H1 (cell line): ENCODE data around the gene ACTL9. TPM values are rescaled to one million over a fixed set of nuclear protein-coding genes. Genes with fewer than 3 reads are reported as not detected.

Source experiments
- CTCF ChIA-PET: fragments of 300-600 bp; sonication (Branson Sonifier 250); formaldehyde crosslinking; loops from one replicate; lab custom pipeline; 2021; ENCODE audit not compliant: partially characterized antibody; lab: Charles Lee
- POLR2A ChIA-PET: fragments of 300-600 bp; sonication (Branson Sonifier 250); formaldehyde crosslinking; loops from one replicate; lab custom pipeline; 2021; ENCODE audit warnings: inconsistent platforms; ENCODE audit not compliant: partially characterized antibody; lab: Charles Lee
- DNase-seq, 2 experiments: peaks; one replicate each; pipeline versions ENCODE4 v3.0.0 to v3.0.0-alpha.2; 2010 to 2022; ENCODE audit warnings: low spot score in 2 of 2, low read depth in 1 of 2, mixed read lengths in 1 of 2
- FAIRE-seq: peaks from 2 replicates; lab custom pipeline; 2011; peaks lifted over from hg19 to GRCh38; lab: Jason Lieb, UNC
- H2AFZ ChIP-seq: 2 replicates; pipeline ENCODE4 v1.8.1; 2012; ENCODE audit warnings: low read length, inconsistent platforms
- H2AK5ac ChIP-seq: 2 replicates; pipeline ENCODE4 v1.6.1; 2013; ENCODE audit warnings: low read depth, low read length
- H2BK120ac ChIP-seq: replicated peaks from 2 replicates; pipeline ENCODE3; 2013; ENCODE audit warnings: low read depth, low read length, inconsistent platforms
- H2BK12ac ChIP-seq: 2 replicates; pipeline ENCODE4 v1.6.1; 2013; ENCODE audit warnings: low read depth, low read length
- H2BK15ac ChIP-seq: 2 replicates; pipeline ENCODE4 v1.6.1; 2013; ENCODE audit warnings: low read length
- H2BK20ac ChIP-seq: 2 replicates; pipeline ENCODE4 v1.6.1; 2013; ENCODE audit warnings: low read length
- H2BK5ac ChIP-seq: 2 replicates; pipeline ENCODE4 v1.6.1; 2013; ENCODE audit warnings: low read depth, low read length
- H3K14ac ChIP-seq: 2 replicates; pipeline ENCODE4 v1.6.1; 2013; ENCODE audit warnings: inconsistent platforms; ENCODE audit not compliant: insufficient read length
- H3K18ac ChIP-seq: 2 replicates; pipeline ENCODE4 v1.6.1; 2013; ENCODE audit warnings: low read length; ENCODE audit errors: extremely low read depth
- H3K23ac ChIP-seq: 2 replicates; pipeline ENCODE4 v1.6.1; 2013; ENCODE audit warnings: inconsistent platforms; ENCODE audit not compliant: insufficient read length
- H3K23me2 ChIP-seq: 2 replicates; pipeline ENCODE4 v1.6.1; 2013; ENCODE audit warnings: low read depth, low read length
- H3K27ac ChIP-seq: 2 replicates; pipeline ENCODE4 v1.6.1; 2011; ENCODE audit warnings: low read depth, low read length, inconsistent platforms
- H3K27me3 ChIP-seq, 4 experiments: replicated peaks in 1 of 4; 1 replicate in 1 of 4; 2 replicates in 3 of 4; pipeline versions ENCODE4 v1.6.1 to v1.8.1; 2011 to 2013; ENCODE audit warnings: low read length in 3 of 4, mild to moderate bottlenecking in 3 of 4, inconsistent platforms in 2 of 4, mixed read lengths in 2 of 4, moderate library complexity in 1 of 4; ENCODE audit not compliant: control insufficient read depth in 3 of 4, insufficient read depth in 3 of 4; ENCODE audit errors: extremely low read depth in 1 of 4
- H3K36me3 ChIP-seq, 4 experiments: 2 replicates each; pipeline versions ENCODE4 v1.6.1 to v1.8.1; 2011 to 2013; ENCODE audit warnings: mild to moderate bottlenecking in 4 of 4, low read length in 3 of 4, moderate library complexity in 2 of 4, control low read depth in 1 of 4, inconsistent platforms in 1 of 4; ENCODE audit not compliant: insufficient read depth in 4 of 4, control insufficient read depth in 2 of 4
- H3K4ac ChIP-seq: replicated peaks from 2 replicates; pipeline ENCODE3; 2013; ENCODE audit warnings: low read length, low read depth, mixed read lengths, inconsistent platforms; ENCODE audit not compliant: insufficient read length
- H3K4me1 ChIP-seq, 4 experiments: replicated peaks in 1 of 4; 1 replicate in 1 of 4; 2 replicates in 3 of 4; pipeline versions ENCODE4 v1.6.1 to v1.8.1; 2011 to 2013; ENCODE audit warnings: low read length in 3 of 4, inconsistent platforms in 2 of 4, mixed read lengths in 1 of 4; ENCODE audit not compliant: insufficient read depth in 4 of 4, control insufficient read depth in 3 of 4
- H3K4me2 ChIP-seq, 2 experiments: 2 replicates each; pipeline versions ENCODE4 v1.6.1 to v1.8.1; 2011 to 2013; ENCODE audit warnings: low read depth in 2 of 2, low read length in 2 of 2, control low read depth in 1 of 2, inconsistent platforms in 1 of 2, mild to moderate bottlenecking in 1 of 2; ENCODE audit not compliant: insufficient read depth in 1 of 2
- H3K4me3 ChIP-seq, 4 experiments: fragments of 200-600, 300-600 bp in 1 of 4; sonication (generic), shearing (Covaris generic), sonication (Bioruptor Twin) in 1 of 4; 2 replicates each; pipeline versions ENCODE4 v1.5.1 to v1.8.1; 2011 to 2016; ENCODE audit warnings: low read length in 4 of 4, low read depth in 3 of 4, control low read depth in 2 of 4, inconsistent platforms in 2 of 4, mild to moderate bottlenecking in 2 of 4, mixed read lengths in 1 of 4, moderate library complexity in 1 of 4; ENCODE audit not compliant: insufficient read depth in 2 of 4; ENCODE audit errors: extremely low read depth in 1 of 4
- H3K56ac ChIP-seq: replicated peaks from 2 replicates; pipeline ENCODE3; 2013; ENCODE audit warnings: low read depth, mild to moderate bottlenecking, mixed read lengths, low read length, inconsistent platforms; ENCODE audit not compliant: insufficient read length
- H3K79me1 ChIP-seq: 2 replicates; pipeline ENCODE4 v1.6.1; 2013; ENCODE audit warnings: low read depth, low read length, control low read depth
- H3K79me2 ChIP-seq, 2 experiments: 2 replicates each; pipeline versions ENCODE4 v1.6.1 to v1.8.1; 2012 to 2013; ENCODE audit warnings: low read length in 2 of 2, mild to moderate bottlenecking in 2 of 2, inconsistent platforms in 1 of 2; ENCODE audit not compliant: insufficient read depth in 2 of 2, control insufficient read depth in 1 of 2
- H3K9ac ChIP-seq, 4 experiments: replicated peaks in 1 of 4; 1 replicate in 1 of 4; 2 replicates in 3 of 4; pipeline versions ENCODE4 v1.6.1 to v1.8.1; 2011 to 2013; ENCODE audit warnings: low read depth in 3 of 4, low read length in 3 of 4, control low read depth in 2 of 4, mild to moderate bottlenecking in 2 of 4, moderate library complexity in 2 of 4, inconsistent platforms in 1 of 4; ENCODE audit errors: extremely low read depth in 1 of 4
- H3K9me3 ChIP-seq, 2 experiments: 2 replicates each; pipeline versions ENCODE4 v1.6.1 to v1.8.1; 2012 to 2013; ENCODE audit warnings: mild to moderate bottlenecking in 2 of 2, moderate library complexity in 2 of 2, control low read depth in 1 of 2, inconsistent platforms in 1 of 2, low read depth in 1 of 2, low read length in 1 of 2, mixed read lengths in 1 of 2; ENCODE audit not compliant: insufficient read depth in 2 of 2
- H4K20me1 ChIP-seq, 2 experiments: replicated peaks in 1 of 2; 2 replicates each; pipeline versions ENCODE3 to v1.8.1; 2011 to 2013; ENCODE audit warnings: inconsistent platforms in 2 of 2, low read length in 2 of 2, mild to moderate bottlenecking in 1 of 2; ENCODE audit not compliant: insufficient read depth in 2 of 2, control insufficient read depth in 1 of 2
- H4K5ac ChIP-seq: 2 replicates; pipeline ENCODE4 v1.6.1; 2013; ENCODE audit warnings: low read length, low read depth, mixed read lengths, inconsistent platforms; ENCODE audit not compliant: insufficient read length
- H4K8ac ChIP-seq: 2 replicates; pipeline ENCODE4 v1.8.0; 2013; ENCODE audit warnings: mild to moderate bottlenecking, moderate library complexity, low read length, inconsistent platforms; ENCODE audit not compliant: insufficient read depth; ENCODE audit errors: extremely low read depth
- H4K91ac ChIP-seq: replicated peaks from 2 replicates; pipeline ENCODE3; 2013; ENCODE audit warnings: low read length, mixed read lengths, inconsistent platforms; ENCODE audit not compliant: insufficient read length
- BCL11A ChIP-seq, 2 experiments: IDR thresholded peaks; one replicate each; pipeline ENCODE4 v1.6.1; 2011; ENCODE audit warnings: low read depth in 2 of 2, low read length in 2 of 2, mild to moderate bottlenecking in 2 of 2
- CREB1 ChIP-seq: IDR thresholded peaks from 2 replicates; pipeline ENCODE4 v1.6.1; 2012; ENCODE audit warnings: inconsistent platforms
- CTCF ChIP-seq, 3 experiments: IDR thresholded peaks; 1 replicate in 2 of 3; 2 replicates in 1 of 3; pipeline versions ENCODE4 v1.5.1 to v1.6.1; 2011; ENCODE audit warnings: low read length in 3 of 3, mild to moderate bottlenecking in 3 of 3, inconsistent platforms in 2 of 3, low read depth in 1 of 3, moderate library complexity in 1 of 3; ENCODE audit not compliant: insufficient read depth in 1 of 3; ENCODE audit errors: control extremely low read depth in 1 of 3
- FOSL1 ChIP-seq: IDR thresholded peaks from 2 replicates; pipeline ENCODE4 v1.6.1; 2011; ENCODE audit warnings: mild to moderate bottlenecking, low read depth, low read length, moderate library complexity; ENCODE audit not compliant: insufficient read depth
- GTF2F1 ChIP-seq: IDR thresholded peaks from 2 replicates; pipeline ENCODE4 v1.6.1; 2012; ENCODE audit warnings: low read depth, low read length, improper control_type of control experiment, borderline replicate concordance
- KDM5A ChIP-seq: fragments of 200-600 bp; IDR thresholded peaks from 2 replicates; pipeline ENCODE4 v1.7.1; 2012; ENCODE audit warnings: mild to moderate bottlenecking, low read length, inconsistent platforms, mixed read lengths
- POU5F1 ChIP-seq: IDR thresholded peaks from 2 replicates; pipeline ENCODE4 v1.6.1; 2011; ENCODE audit warnings: low read depth, mild to moderate bottlenecking, low read length, moderate library complexity
- RXRA ChIP-seq: IDR thresholded peaks from 2 replicates; pipeline ENCODE4 v1.6.1; 2011; ENCODE audit warnings: low read depth, mild to moderate bottlenecking, low read length, moderate library complexity; ENCODE audit not compliant: insufficient read depth
- SIN3A ChIP-seq, 2 experiments: IDR thresholded peaks in 1 of 2; conservative IDR thresholded peaks in 1 of 2; 2 replicates each; pipeline ENCODE4 v1.6.1; 2011 to 2012; ENCODE audit warnings: low read length in 2 of 2, improper control_type of control experiment in 1 of 2, low read depth in 1 of 2, mild to moderate bottlenecking in 1 of 2
- SIX5 ChIP-seq: IDR thresholded peaks from 2 replicates; pipeline ENCODE4 v1.6.1; 2011; ENCODE audit warnings: mild to moderate bottlenecking, low read depth, low read length
- SUZ12 ChIP-seq: fragments of 200-600 bp; sonication (generic); IDR thresholded peaks from 2 replicates; pipeline ENCODE4 v1.6.1; 2012; ENCODE audit warnings: mild to moderate bottlenecking, inconsistent platforms, low read length, moderate library complexity, mixed read lengths
- TEAD4 ChIP-seq: IDR thresholded peaks from 2 replicates; pipeline ENCODE4 v1.6.1; 2012; ENCODE audit warnings: low read depth, low read length, inconsistent platforms, mixed read lengths
- WGBS, 2 experiments: shearing (Covaris generic) in 1 of 2; methylation state at CpG; one replicate each; pipeline versions ENCODE4 v1.1.6 to v1.1.7; 2013 to 2015; ENCODE audit warnings: low lambda C conversion rate in 2 of 2, mixed read lengths in 2 of 2, inconsistent platforms in 1 of 2, low coverage in 1 of 2, missing lambda C conversion rate in 1 of 2; ENCODE audit not compliant: insufficient replicate concordance in 2 of 2, insufficient coverage in 1 of 2, insufficient read length in 1 of 2; ENCODE audit errors: extremely low coverage in 1 of 2, missing lambda C conversion rate in 1 of 2; 5-methylcytosine and 5-hydroxymethylcytosine counted together
- polyA plus RNA-seq, 7 experiments: library from polyadenylated mRNA; depleted of rRNA in 3 of 7; stranded (reverse) in 5 of 7; unstranded in 2 of 7; fragments of >200 nt in 5 of 7; fragments of 200-250 nt in 2 of 7; gene quantifications; 1 replicate in 5 of 7; 2 replicates in 1 of 7; 4 replicates in 1 of 7; pipeline versions ENCODE4 v1.2.1 to v1.2.3, GENCODE V29; 2011 to 2013; ENCODE audit warnings: missing spikeins in 2 of 7, mixed read lengths in 2 of 7
- total RNA-seq: library from RNA; stranded (reverse); fragmentation: NEBNext Ultra II Directional; extraction: Animal tissue kit (Norgen Biotek cat#: 25700); gene quantifications from 2 replicates; pipeline ENCODE4 v1.2.1, GENCODE V29; 2021

The ACTL9 gene
- total and polyA plus RNA-seq, 2 of the 8 experiments (the other 6 are each of a cell fraction or from before 2014, with no cell fraction given): not detected

- H2AFZ ChIP-seq: no peak overlapping the region
- H3K36me3 ChIP-seq: no peaks in the 10 kb centered on the region
- no peak overlapping the region for H3K4ac ChIP-seq
- H3K4me2 ChIP-seq: no peak overlapping the region
- H3K23me2 ChIP-seq: no peaks in the 10 kb centered on the region; the same call in 1 of the 2 replicates
- ChIA-PET CTCF (interaction anchor here (1.0 to 4.6 kb wide), 3 partner anchors 36 to 51 kb away, joined by 3 to 41 read pairs (median 4); no protein-coding TSS in a partner anchor), POLR2A (no interaction called here)
- H4K91ac ChIP-seq: no peak overlapping the region
- H4K20me1 ChIP-seq: no peaks in the 10 kb centered on the region
- H2BK20ac ChIP-seq: no peak overlapping the region
- no peak overlapping the region for H2BK12ac ChIP-seq
- no peak overlapping the region for H3K4me3 ChIP-seq
- no peak overlapping the region for H3K14ac ChIP-seq
- H3K23ac ChIP-seq: no peak overlapping the region
- H3K56ac ChIP-seq: no peak overlapping the region
- H3K4me1 ChIP-seq: no peaks in the 10 kb centered on the region
- 81% methylated on average over 5 of the region's 6 CpGs; no CpG with 5 or more reads in 1 of the 2 experiments for WGBS, 2 experiments
- no peaks in the 10 kb centered on the region; a peak in 1 of 7 replicates for H3K27me3 ChIP-seq
- H3K9me3 ChIP-seq: peaks cover 9 to 15% of the 10 kb centered on the region in 2 experiments; a peak in 2 of 4 replicates
- no peak for FAIRE-seq
- H4K8ac ChIP-seq: no peak overlapping the region
- H4K5ac ChIP-seq: no peak overlapping the region
- H2AK5ac ChIP-seq: no peak overlapping the region
- no peak overlapping the region for H3K9ac ChIP-seq
- H3K18ac ChIP-seq: no peak overlapping the region
- no peaks in the 10 kb centered on the region for H3K79me1 ChIP-seq
- H3K27ac ChIP-seq: no peak overlapping the region
- no peak overlapping the region for H2BK5ac ChIP-seq
- H2BK120ac ChIP-seq: no peak overlapping the region
- no peak for DNase-seq
- no peaks in the 10 kb centered on the region for H3K79me2 ChIP-seq
- H2BK15ac ChIP-seq: no peak overlapping the region
- TF ChIP-seq FOSL1 (no peak), BCL11A (IDR thresholded peaks at IDR 0.05; ENCODE audit: low read depth in 2 of 2, low read length in 2 of 2) (no peak), SUZ12 (no peak), POU5F1 (no peak), RXRA (no peak), GTF2F1 (no peak), CTCF (IDR thresholded peaks at IDR 0.05; ENCODE audit: control extremely low read depth in 1 of 3, insufficient read depth in 1 of 3, low read depth in 1 of 3, low read length in 3 of 3) (no peak), TEAD4 (no peak), KDM5A (no peak), SIX5 (no peak), SIN3A (conservative IDR thresholded peaks at IDR 0.05 in 1 of 2, IDR thresholded peaks at IDR 0.05 in 1 of 2; ENCODE audit: low read depth in 1 of 2, low read length in 2 of 2) (no peak), CREB1 (no peak)
Observed at GRCh38 chr19:8695501-8695900, 3.1 kb downstream of the ACTL9 start.
